ENCODE data around the gene NLRP1. TPM values are rescaled to one million over a fixed set of nuclear protein-coding genes. Genes with fewer than 3 reads are reported as not detected.

NLRP1 gene
- total and polyA plus RNA-seq, 2 of the 13 experiments (the other 11 are each of a cell fraction or from before 2014, with no cell fraction given) = 3.4 to 3.7 TPM

DNA sequence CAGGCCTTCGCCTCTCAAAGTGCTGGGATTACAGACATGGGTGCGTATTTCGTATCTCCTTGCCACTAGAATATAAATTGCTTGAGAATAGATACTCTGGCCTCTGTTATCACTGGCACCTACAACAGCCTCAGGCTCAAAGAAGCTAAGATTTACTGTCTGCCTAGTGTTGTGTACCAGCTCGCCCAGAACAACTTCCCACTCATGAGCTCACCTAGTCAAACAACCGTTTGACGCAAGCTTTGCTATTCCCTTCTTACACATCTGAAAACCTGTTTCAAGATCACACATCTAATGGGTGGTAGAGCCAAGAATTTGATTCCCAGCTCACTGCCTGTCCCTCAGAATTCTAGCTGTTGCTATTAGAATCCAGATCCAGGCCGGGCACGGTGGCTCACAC is 73.5 kb downstream of the NLRP1 start:
- in situ Hi-C loops (cut with HindIII; ENCODE audit: extremely low pct_ligation_motif_present, low pct_unique_long_range_greater_than_20kb) = no loop called here
- Histone ChIP-seq H3K79me2 (ENCODE audit: insufficient read depth, low read length) (no peaks in the 10 kb centered on the region), H4K20me1 (ENCODE audit: insufficient read depth, low read length) (no peaks in the 10 kb centered on the region), H2AFZ (ENCODE audit: low read length) (no peak overlapping the region), H3K27ac (ENCODE audit: extremely low read length, insufficient read depth, low read length) (no peak overlapping the region), H3K36me3 (replicated peaks in 1 of 2; ENCODE audit: control insufficient read depth in 1 of 2, insufficient read depth in 2 of 2, low read length in 2 of 2) (no peaks in the 10 kb centered on the region), H3K4me3 (replicated peaks in 1 of 3; ENCODE audit: insufficient read depth in 1 of 3, low read depth in 2 of 3, low read length in 3 of 3) (no peak overlapping the region), H3K27me3 (ENCODE audit: control insufficient read depth in 1 of 2, insufficient read depth in 2 of 2, low read length in 2 of 2) (no peaks in the 10 kb centered on the region; a peak in 1 of 5 replicates), H3K4me2 (ENCODE audit: low read depth, low read length) (no peak overlapping the region), H3K9me3 (ENCODE audit: low read length) (no peaks in the 10 kb centered on the region), H3K4me1 (ENCODE audit: insufficient read depth, low read length) (peaks cover 10% of the 10 kb centered on the region), H3K9ac (ENCODE audit: insufficient read depth, low read depth, low read length) (no peak overlapping the region)
- POLR2A ChIA-PET = no interaction called here
- 56% methylated on average over 8 of the region's 8 CpGs for WGBS (ENCODE audit: low lambda C conversion rate)
- no TSS peak for BruUV-seq (replicated peaks)
- DNase-seq (ENCODE audit: low spot score) = no peak
- no peak for ATAC-seq
- intact Hi-C loops (cut with micrococcal nuclease; ENCODE audit: unreplicated experiment) = no loop called here
- CTCF ChIA-PET (ENCODE audit: low intra/inter-chr PET ratio, low total read pairs) = no interaction called here
- FAIRE-seq = no peak
- no peak for TF ChIP-seq ZNF605 (CRISPR knock-in tag; IDR thresholded peaks at IDR 0.05)
- no peak for TF ChIP-seq SAFB2 (CRISPR knock-in tag; IDR thresholded peaks at IDR 0.05; ENCODE audit: borderline replicate concordance, low read depth)
- TF ChIP-seq FOSL1 (CRISPR knock-in tag; IDR thresholded peaks at IDR 0.05; ENCODE audit: borderline replicate concordance) = no peak
- TF ChIP-seq ZNF451 (CRISPR knock-in tag; IDR thresholded peaks at IDR 0.05) = no peak
- TF ChIP-seq TGIF2 (CRISPR knock-in tag; IDR thresholded peaks at IDR 0.05) = no peak
- no peak for TF ChIP-seq KDM1A (CRISPR knock-in tag; IDR thresholded peaks at IDR 0.05)
- TF ChIP-seq PPARG (CRISPR knock-in tag; conservative IDR thresholded peaks at IDR 0.05) = no peak
- TF ChIP-seq E2F2 (CRISPR knock-in tag; IDR thresholded peaks at IDR 0.05; ENCODE audit: borderline replicate concordance) = no peak
- no peak for TF ChIP-seq ZNF800 (CRISPR knock-in tag; IDR thresholded peaks at IDR 0.05)
- no peak for TF ChIP-seq ZBTB38 (CRISPR knock-in tag; IDR thresholded peaks at IDR 0.05)
- TF ChIP-seq ZNF460 (CRISPR knock-in tag; IDR thresholded peaks at IDR 0.05; ENCODE audit: borderline replicate concordance) = no peak
- no peak for TF ChIP-seq SCMH1 (CRISPR knock-in tag; IDR thresholded peaks at IDR 0.05; ENCODE audit: borderline replicate concordance)
- no peak for TF ChIP-seq RFX1 (IDR thresholded peaks at IDR 0.05)
- TF ChIP-seq MIER3 (CRISPR knock-in tag; IDR thresholded peaks at IDR 0.05; ENCODE audit: borderline replicate concordance) = no peak
- TF ChIP-seq THRA (CRISPR knock-in tag; IDR thresholded peaks at IDR 0.05; ENCODE audit: borderline replicate concordance) = no peak

Measured in HepG2 (cell line).